HCT116 (cell line): Measurements from ENCODE around the gene PYGB. TPM values are rescaled to one million over a fixed set of nuclear protein-coding genes. Genes with fewer than 3 reads are reported as not detected.

ENCODE experiments used
- ATF3 ChIP-seq: IDR thresholded peaks from 2 replicates; pipeline ENCODE4 v1.6.1; 2012
- CEBPB ChIP-seq: IDR thresholded peaks from 2 replicates; pipeline ENCODE4 v1.6.1; 2012; ENCODE audit warnings: low read depth
- CTCF ChIP-seq, 3 experiments: fragments of 200-600 bp in 1 of 3; sonication (generic) in 1 of 3; IDR thresholded peaks in 2 of 3; conservative IDR thresholded peaks in 1 of 3; 2 replicates each; pipeline ENCODE4 v1.5.1; 2012 to 2017; ENCODE audit warnings: low read depth in 2 of 3, low read length in 2 of 3, antibody characterized with exemption in 1 of 3, borderline replicate concordance in 1 of 3, control low read depth in 1 of 3, mild to moderate bottlenecking in 1 of 3, mixed read lengths in 1 of 3, mixed run types in 1 of 3, moderate library complexity in 1 of 3; ENCODE audit not compliant: insufficient read depth in 1 of 3
- EGR1 ChIP-seq: IDR thresholded peaks from 2 replicates; pipeline ENCODE4 v1.6.1; 2012; ENCODE audit warnings: low read depth
- EZH2 ChIP-seq: fragments of 200-600 bp; sonication (generic); IDR thresholded peaks from 2 replicates; pipeline ENCODE4 v1.6.1; 2017; ENCODE audit warnings: antibody characterized with exemption, mixed run types
- EZH2phosphoT487 ChIP-seq: fragments of 200-600 bp; IDR thresholded peaks from 2 replicates; pipeline ENCODE4 v1.6.1; 2018; ENCODE audit warnings: antibody characterized with exemption, borderline replicate concordance
- FOSL1 ChIP-seq: IDR thresholded peaks from 2 replicates; pipeline ENCODE4 v1.6.1; 2012; ENCODE audit warnings: low read depth
- MAX ChIP-seq: IDR thresholded peaks from 2 replicates; pipeline ENCODE4 v1.6.1; 2012
- POLR2AphosphoS5 ChIP-seq: IDR thresholded peaks from 2 replicates; pipeline ENCODE4 v1.6.1; 2011; ENCODE audit warnings: mild to moderate bottlenecking, low read depth, low read length, moderate library complexity
- RAD21 ChIP-seq: IDR thresholded peaks from 2 replicates; pipeline ENCODE4 v1.6.1; 2012; ENCODE audit warnings: low read depth, mild to moderate bottlenecking
- SIN3A ChIP-seq: IDR thresholded peaks from 2 replicates; pipeline ENCODE4 v1.6.1; 2012; ENCODE audit warnings: low read depth
- TCF7L2 ChIP-seq: IDR thresholded peaks from 2 replicates; pipeline ENCODE4 v1.7.0; 2011; ENCODE audit warnings: borderline replicate concordance, inconsistent platforms; ENCODE audit not compliant: insufficient read depth, insufficient read length; ENCODE audit errors: extremely low read depth
- ZNF274 ChIP-seq: fragments of 200-500 bp; sonication (Bioruptor generic); IDR thresholded peaks from 2 replicates; pipeline ENCODE4 v1.6.1; 2014; ENCODE audit warnings: mild to moderate bottlenecking, low read depth, low read length, inconsistent platforms
- total RNA-seq: library from RNA; stranded (reverse); gene quantifications from one replicate; pipeline ENCODE4 v1.2.1, GENCODE V29; 2021; ENCODE audit not compliant: unreplicated experiment

Gene PYGB
- total RNA-seq, 1 experiment from 2014 or later, result 87.8 TPM

GRCh38 chr20:25248786-25249172 is 894 bp downstream of the PYGB start (continued):
- TF ChIP-seq EGR1, result no peak
- TF ChIP-seq EZH2, result no peak
- TF ChIP-seq MAX, result no peak
- no peak for TF ChIP-seq ATF3
- no peak for TF ChIP-seq EZH2phosphoT487
- no peak for TF ChIP-seq FOSL1
- TF ChIP-seq TCF7L2, result no peak
- TF ChIP-seq CEBPB, result no peak
- no peak for TF ChIP-seq RAD21
- no peak for TF ChIP-seq ZNF274
- TF ChIP-seq CTCF (IDR thresholded peaks at IDR 0.05 in 2 of 3, conservative IDR thresholded peaks at IDR 0.05 in 1 of 3; ENCODE audit: borderline replicate concordance in 1 of 3, insufficient read depth in 1 of 3, low read depth in 2 of 3, low read length in 2 of 3), result no peak
- TF ChIP-seq POLR2AphosphoS5, result no peak
- no peak for TF ChIP-seq SIN3A
- TF ChIP-seq, all 23 proteins: peak for 0
